Measurements from ENCODE around the gene ADCY9. TPM values are rescaled to one million over a fixed set of nuclear protein-coding genes. Genes with fewer than 3 reads are reported as not detected.

The ADCY9 gene
- total and polyA plus RNA-seq, 12 donors = 2.3 to 37.6 (median 17.8) TPM

DNA sequence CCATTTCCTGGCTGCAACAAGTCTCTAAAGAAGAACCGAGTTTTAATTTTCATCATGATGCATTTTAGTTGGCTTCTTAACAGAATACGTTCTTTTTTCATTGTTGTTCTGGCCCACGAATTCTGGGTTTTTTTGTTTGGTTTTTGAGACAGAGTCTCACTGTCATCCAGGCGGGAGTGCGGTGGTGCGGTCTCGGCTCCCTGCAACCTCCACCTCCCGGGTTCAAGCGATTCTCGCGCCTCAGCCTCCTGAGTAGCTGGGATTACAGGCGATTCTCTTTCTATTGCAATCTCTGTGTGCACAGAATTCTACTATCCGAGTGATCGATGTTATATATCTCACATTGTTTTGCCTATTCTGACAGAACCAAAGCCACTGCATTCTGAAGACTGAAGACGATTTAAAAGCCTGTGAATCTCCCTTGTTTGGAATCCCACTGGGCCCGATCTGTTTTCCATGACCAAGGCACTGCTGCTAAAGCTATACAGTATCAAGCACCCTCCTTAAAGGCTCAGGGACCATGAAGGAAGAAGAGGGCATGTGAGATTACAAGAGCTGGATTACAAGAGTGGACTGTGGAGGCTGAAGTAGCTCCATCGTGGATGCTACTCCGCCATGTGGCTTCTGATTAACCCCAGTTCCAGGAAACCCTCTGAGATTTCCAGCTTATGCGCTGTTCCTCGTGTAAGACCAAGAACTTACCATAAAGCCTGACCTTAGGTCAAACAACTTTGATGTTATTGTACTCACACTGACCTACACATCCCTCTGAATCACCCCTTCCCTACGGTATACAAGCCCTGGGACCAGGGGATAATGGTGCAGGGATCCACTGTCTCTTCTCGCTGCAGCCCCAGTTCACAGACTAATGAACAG is 44.3 kb downstream of the ADCY9 start:
- Histone ChIP-seq H3K9me3 (replicated peaks in 1 of 3) (no peaks in the 10 kb centered on the region), H3K27me3 (no peaks in the 10 kb centered on the region), H3K36me3 (replicated peaks in 1 of 2) (no peaks in the 10 kb centered on the region), H3K4me3 (no peak overlapping the region), H3K4me1 (replicated peaks in 1 of 2) (no peaks in the 10 kb centered on the region), H3K27ac (no peak overlapping the region)
- TF ChIP-seq CTCF (IDR thresholded peaks at IDR 0.05) (no peak), POLR2A (IDR thresholded peaks at IDR 0.05) (no peak)
- DNase-seq = no peak
- 86 to 96% (median 92%) methylated on average over 22 of the region's 22 CpGs for WGBS, 4 donors
- intact Hi-C loops (cut with DNase I) = no loop called here

DNA sequence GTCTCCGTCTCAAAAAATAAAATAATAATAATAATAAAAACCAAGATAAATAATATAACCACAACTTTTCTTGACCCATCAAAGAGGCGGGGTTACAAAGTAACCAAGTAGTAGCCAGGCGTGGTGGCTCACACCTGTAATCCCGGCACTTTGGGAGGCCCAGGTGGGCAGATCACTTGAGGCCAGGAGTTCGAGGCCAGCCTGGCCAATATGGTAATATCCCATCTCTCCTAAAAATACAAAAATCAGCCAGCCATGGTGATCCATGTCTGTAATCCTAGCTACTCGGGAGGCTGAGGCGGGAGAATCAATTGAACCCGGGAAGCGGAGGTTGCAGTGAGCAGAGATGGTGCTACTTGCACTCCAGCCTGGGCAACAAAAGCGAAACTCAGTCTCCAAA is 45.3 kb downstream of the ADCY9 start:
- no peak for TF ChIP-seq CTCF (IDR thresholded peaks at IDR 0.05)
- TF ChIP-seq POLR2A (IDR thresholded peaks at IDR 0.05) = no peak
- 92 to 96% (median 94%) methylated on average over 10 of the region's 10 CpGs for WGBS, 4 donors
- no peaks in the 10 kb centered on the region for H3K27me3 ChIP-seq
- no peak overlapping the region for H3K27ac ChIP-seq
- H3K9me3 ChIP-seq (replicated peaks in 1 of 3) = no peaks in the 10 kb centered on the region
- no peaks in the 10 kb centered on the region for H3K4me1 ChIP-seq (replicated peaks in 1 of 2)
- intact Hi-C loops (cut with DNase I) = no loop called here
- DNase-seq = no peak
- H3K4me3 ChIP-seq = no peak overlapping the region
- H3K36me3 ChIP-seq (replicated peaks in 1 of 2) = no peaks in the 10 kb centered on the region

DNA sequence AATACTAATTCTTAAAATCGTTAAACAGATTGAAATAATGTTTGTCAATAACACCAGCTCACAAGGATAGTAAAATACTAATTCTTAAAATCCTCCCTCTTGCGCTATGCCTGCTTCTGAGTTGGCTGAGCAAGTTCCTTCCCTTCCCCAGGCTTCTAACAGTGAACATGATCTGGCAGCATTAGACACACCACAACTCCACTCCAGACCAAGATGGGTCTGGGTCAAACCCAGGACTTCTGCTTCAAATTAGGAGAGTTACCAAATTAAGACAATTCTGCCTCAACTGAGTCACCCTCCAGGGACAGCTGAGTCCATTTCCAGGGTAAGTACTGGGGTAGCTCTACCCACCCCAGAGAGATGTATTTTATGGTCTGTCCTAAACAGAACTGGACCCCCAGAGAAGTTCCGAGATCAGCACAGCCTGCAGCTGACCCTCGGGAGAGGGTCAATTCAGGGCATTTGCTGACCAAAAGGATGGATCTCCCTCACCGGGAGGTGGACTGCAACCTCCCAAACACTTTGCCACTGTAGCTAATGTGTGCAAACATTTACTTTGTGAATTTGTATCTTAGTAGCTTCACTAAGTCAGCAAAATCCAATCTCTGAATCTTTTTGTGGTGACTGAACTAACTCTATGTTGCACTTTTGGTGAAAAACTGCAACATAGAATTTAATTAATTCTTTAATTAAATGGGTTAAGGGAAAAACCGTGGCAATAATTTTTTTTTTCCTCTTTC is 48.8 kb downstream of the ADCY9 start:
- Histone ChIP-seq H3K4me1 (replicated peaks in 1 of 2) (no peaks in the 10 kb centered on the region), H3K36me3 (replicated peaks in 1 of 2) (no peaks in the 10 kb centered on the region), H3K4me3 (no peak overlapping the region), H3K27me3 (no peaks in the 10 kb centered on the region), H3K9me3 (replicated peaks in 1 of 3) (no peaks in the 10 kb centered on the region), H3K27ac (no peak overlapping the region)
- TF ChIP-seq POLR2A (IDR thresholded peaks at IDR 0.05) (no peak), CTCF (IDR thresholded peaks at IDR 0.05) (no peak)
- intact Hi-C loops (cut with DNase I) = no loop called here
- peak in 1 of 7 donors; percentile 17 for DNase-seq
- WGBS, 4 donors = 71 to 87% (median 76%) methylated on average over 6 of the region's 6 CpGs

GRCh38 chr16:4064950-4065352 is 51.3 kb downstream of the ADCY9 start:
- no peaks in the 10 kb centered on the region for H3K4me1 ChIP-seq (replicated peaks in 1 of 2)

More at GRCh38 chr16:4064950-4065352, 51.3 kb downstream of the ADCY9 start:
- Histone ChIP-seq H3K27me3 (no peaks in the 10 kb centered on the region), H3K36me3 (replicated peaks in 1 of 2) (no peaks in the 10 kb centered on the region), H3K27ac (no peak overlapping the region), H3K9me3 (replicated peaks in 1 of 3) (peaks cover 0 to 14% (median 7%) of the 10 kb centered on the region in 3 donors), H3K4me3 (no peak overlapping the region)
- peak in 1 of 7 donors; percentile 39 for DNase-seq
- intact Hi-C loops (cut with DNase I) = no loop called here
- 82 to 94% (median 86%) methylated on average over 11 of the region's 11 CpGs for WGBS, 4 donors
- no peak for TF ChIP-seq CTCF (IDR thresholded peaks at IDR 0.05)
- TF ChIP-seq POLR2A (IDR thresholded peaks at IDR 0.05) = no peak
